Measurements from ENCODE around the gene RPRD1B. TPM values are rescaled to one million over a fixed set of nuclear protein-coding genes. Genes with fewer than 3 reads are reported as not detected.

The RPRD1B gene
- total and polyA plus RNA-seq, 2 of the 8 experiments (the other 6 are each of a cell fraction or from before 2014, with no cell fraction given) = 10.3 to 20.9 TPM

- TF ChIP-seq CHD7 (IDR thresholded peaks at IDR 0.05; ENCODE audit: insufficient replicate concordance, low read length) (no peak), SIX5 (IDR thresholded peaks at IDR 0.05; ENCODE audit: low read depth, low read length) (no peak), MAX (IDR thresholded peaks at IDR 0.05) (no peak), BACH1 (IDR thresholded peaks at IDR 0.05; ENCODE audit: low read length) (no peak), SP1 (IDR thresholded peaks at IDR 0.05; ENCODE audit: low read depth, low read length) (no peak), POU5F1 (IDR thresholded peaks at IDR 0.05; ENCODE audit: low read depth, low read length) (no peak), CREB1 (IDR thresholded peaks at IDR 0.05) (no peak), CTCF (IDR thresholded peaks at IDR 0.05; ENCODE audit: control extremely low read depth in 1 of 3, insufficient read depth in 1 of 3, low read depth in 1 of 3, low read length in 3 of 3) (no peak)
These were observed 42.2 kb upstream of the RPRD1B start (continued) for GRCh38 chr20:37991157-37991866.
